Measurements from ENCODE around the gene TTLL9.

The TTLL9 gene

GRCh38 chr20:31990641-31991338 lies 120.4 kb downstream of the TTLL9 start:
- ATAC-seq: no peak
- TF ChIP-seq RARB (CRISPR knock-in tag; IDR thresholded peaks at IDR 0.05) (no peak), PPARA (CRISPR knock-in tag; IDR thresholded peaks at IDR 0.05; ENCODE audit: borderline replicate concordance) (no peak), OSR1 (CRISPR knock-in tag; IDR thresholded peaks at IDR 0.05) (no peak), GLIS3 (CRISPR knock-in tag; IDR thresholded peaks at IDR 0.05) (no peak), ESRRG (CRISPR knock-in tag; IDR thresholded peaks at IDR 0.05) (no peak), TSHZ2 (CRISPR knock-in tag; IDR thresholded peaks at IDR 0.05) (no peak), TCF4 (CRISPR knock-in tag; IDR thresholded peaks at IDR 0.05; ENCODE audit: borderline replicate concordance) (no peak), ARNTL (CRISPR knock-in tag; IDR thresholded peaks at IDR 0.05; ENCODE audit: borderline replicate concordance, low read depth) (no peak), CREB5 (CRISPR knock-in tag; IDR thresholded peaks at IDR 0.05; ENCODE audit: low read depth) (no peak), CSDC2 (CRISPR knock-in tag; IDR thresholded peaks at IDR 0.05) (no peak), ISL1 (CRISPR knock-in tag; IDR thresholded peaks at IDR 0.05) (no peak), CSRNP3 (CRISPR knock-in tag; IDR thresholded peaks at IDR 0.05) (no peak), ZFP3 (CRISPR knock-in tag; IDR thresholded peaks at IDR 0.05) (no peak), ZNF565 (CRISPR knock-in tag; conservative IDR thresholded peaks at IDR 0.05; ENCODE audit: low read depth) (no peak), ZNF70 (CRISPR knock-in tag; IDR thresholded peaks at IDR 0.05) (no peak), POU6F1 (CRISPR knock-in tag; IDR thresholded peaks at IDR 0.05; ENCODE audit: borderline replicate concordance, low read depth) (no peak)

- TF ChIP-seq ISL1 (CRISPR knock-in tag; IDR thresholded peaks at IDR 0.05): no peak
- no peak for TF ChIP-seq GLIS3 (CRISPR knock-in tag; IDR thresholded peaks at IDR 0.05)
- no peak for TF ChIP-seq ZC3H10 (CRISPR knock-in tag; IDR thresholded peaks at IDR 0.05)
- no peak for TF ChIP-seq ARNTL (CRISPR knock-in tag; IDR thresholded peaks at IDR 0.05; ENCODE audit: borderline replicate concordance, low read depth)
- no peak for TF ChIP-seq CREB5 (CRISPR knock-in tag; IDR thresholded peaks at IDR 0.05; ENCODE audit: low read depth)
- no peak for TF ChIP-seq POU6F1 (CRISPR knock-in tag; IDR thresholded peaks at IDR 0.05; ENCODE audit: borderline replicate concordance, low read depth)
- TF ChIP-seq ZFP3 (CRISPR knock-in tag; IDR thresholded peaks at IDR 0.05): no peak
- TF ChIP-seq ZNF8 (CRISPR knock-in tag; IDR thresholded peaks at IDR 0.05): no peak
- no peak for TF ChIP-seq TOX (CRISPR knock-in tag; IDR thresholded peaks at IDR 0.05; ENCODE audit: borderline replicate concordance)
- no peak for TF ChIP-seq CSRNP3 (CRISPR knock-in tag; IDR thresholded peaks at IDR 0.05)
Observed at GRCh38 chr20:31991339-31991705, 120.9 kb downstream of the TTLL9 start.

More at GRCh38 chr20:31991339-31991705, 120.9 kb downstream of the TTLL9 start:
- no peak for ATAC-seq
